SKM-1 treated with dmso at 0.1 percent for 144 hours (cell line): Measurements from ENCODE around the gene ZFPM1.

ENCODE experiments used
- DNase-seq: peaks from one replicate; lab custom pipeline; 2025; ENCODE audit not compliant: unreplicated experiment; lab: John Stamatoyannopoulos, UW

The ZFPM1 gene

DNA sequence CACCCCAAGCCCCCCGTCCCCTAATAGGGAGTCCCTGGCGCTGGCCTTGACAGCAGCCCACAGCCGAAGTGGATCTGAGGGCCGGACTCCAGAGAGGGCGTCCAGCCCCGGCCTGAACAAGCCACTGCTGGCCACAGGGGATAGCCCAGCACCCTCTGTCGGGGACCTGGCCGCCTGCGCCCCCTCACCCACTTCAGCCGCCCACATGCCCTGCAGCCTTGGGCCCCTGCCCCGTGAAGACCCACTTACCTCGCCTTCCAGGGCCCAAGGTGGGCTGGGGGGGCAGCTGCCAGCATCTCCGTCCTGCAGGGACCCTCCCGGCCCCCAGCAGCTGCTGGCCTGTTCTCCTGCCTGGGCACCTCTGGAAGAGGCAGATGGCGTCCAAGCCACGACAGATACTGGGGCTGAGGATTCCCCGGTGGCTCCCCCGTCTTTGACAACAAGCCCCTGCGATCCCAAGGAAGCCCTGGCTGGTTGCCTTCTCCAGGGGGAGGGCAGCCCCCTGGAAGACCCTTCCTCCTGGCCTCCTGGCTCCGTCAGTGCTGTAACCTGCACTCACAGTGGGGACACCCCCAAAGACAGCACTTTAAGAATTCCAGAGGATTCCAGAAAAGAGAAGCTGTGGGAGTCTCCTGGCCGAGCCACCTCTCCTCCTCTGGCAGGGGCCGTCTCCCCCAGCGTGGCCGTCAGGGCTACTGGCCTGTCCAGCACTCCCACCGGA lies 19.3 kb upstream of the ZFPM1 start:
- DNase-seq: no peak

DNA sequence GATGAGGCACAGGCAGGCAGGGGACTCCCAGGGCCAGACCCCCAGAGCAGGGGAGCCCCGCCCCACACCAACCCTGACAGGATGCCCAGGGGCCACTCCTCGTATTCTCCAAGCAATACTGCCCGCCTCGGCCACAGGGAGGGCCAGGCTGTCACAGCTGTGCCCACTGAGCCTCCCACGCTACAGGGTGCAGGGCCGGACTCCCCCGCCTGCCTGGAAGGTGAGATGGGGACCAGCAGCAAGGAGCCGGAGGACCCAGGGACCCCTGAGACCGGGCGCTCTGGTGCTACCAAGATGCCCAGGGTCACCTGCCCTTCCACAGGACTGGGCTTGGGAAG lies 18.8 kb upstream of the ZFPM1 start:
- no peak for DNase-seq

DNA sequence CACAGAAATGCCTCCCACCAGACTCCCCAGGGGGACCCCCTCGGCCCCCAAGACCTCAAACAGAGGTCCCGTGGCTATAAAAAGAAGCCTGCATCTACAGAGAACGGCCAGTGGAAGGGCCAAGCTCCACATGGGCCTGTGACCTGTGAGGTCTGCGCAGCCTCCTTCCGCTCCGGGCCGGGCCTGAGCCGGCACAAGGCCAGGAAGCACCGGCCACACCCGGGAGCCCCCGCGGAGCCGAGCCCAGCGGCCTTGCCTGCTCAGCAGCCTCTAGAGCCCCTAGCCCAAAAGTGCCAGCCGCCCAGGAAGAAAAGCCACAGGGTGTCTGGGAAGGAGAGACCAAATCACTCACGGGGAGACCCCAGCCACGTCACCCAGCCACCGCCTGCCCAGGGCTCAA lies 18.3 kb upstream of the ZFPM1 start:
- DNase-seq: no peak

DNA sequence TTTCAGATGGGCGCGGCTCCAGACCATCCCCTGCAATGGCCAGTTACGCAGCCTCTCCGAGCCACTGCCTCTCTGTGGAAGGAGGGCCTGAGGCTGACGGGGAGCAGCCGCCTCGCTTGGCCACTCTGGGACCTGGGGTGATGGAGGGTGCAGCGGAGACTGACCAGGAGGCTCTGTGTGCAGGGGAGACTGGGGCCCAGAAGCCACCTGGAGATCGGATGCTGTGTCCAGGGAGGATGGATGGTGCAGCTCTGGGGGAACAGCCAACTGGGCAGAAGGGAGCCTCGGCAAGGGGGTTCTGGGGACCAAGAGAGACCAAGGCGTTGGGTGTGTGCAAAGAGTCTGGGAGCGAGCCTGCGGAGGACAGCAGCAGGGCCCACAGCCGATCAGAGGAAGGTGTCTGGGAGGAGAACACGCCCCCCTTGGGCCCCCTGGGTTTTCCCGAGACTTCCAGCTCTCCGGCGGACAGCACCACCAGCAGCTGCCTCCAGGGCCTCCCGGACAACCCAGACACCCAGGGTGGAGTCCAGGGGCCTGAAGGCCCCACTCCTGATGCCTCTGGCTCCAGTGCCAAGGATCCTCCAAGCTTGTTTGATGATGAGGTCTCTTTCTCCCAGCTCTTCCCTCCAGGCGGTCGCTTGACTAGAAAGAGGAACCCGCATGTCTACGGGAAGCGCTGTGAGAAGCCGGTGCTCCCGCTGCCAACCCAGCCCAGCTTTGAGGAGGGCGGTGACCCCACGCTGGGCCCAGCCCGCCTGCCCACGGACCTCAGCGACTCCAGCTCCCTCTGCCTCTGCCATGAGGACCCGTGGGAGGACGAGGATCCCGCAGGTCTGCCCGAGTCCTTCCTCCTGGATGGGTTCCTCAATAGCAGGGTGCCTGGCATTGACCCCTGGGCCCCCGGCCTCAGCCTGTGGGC lies 17.4 kb upstream of the ZFPM1 start:
- no peak for DNase-seq

DNA sequence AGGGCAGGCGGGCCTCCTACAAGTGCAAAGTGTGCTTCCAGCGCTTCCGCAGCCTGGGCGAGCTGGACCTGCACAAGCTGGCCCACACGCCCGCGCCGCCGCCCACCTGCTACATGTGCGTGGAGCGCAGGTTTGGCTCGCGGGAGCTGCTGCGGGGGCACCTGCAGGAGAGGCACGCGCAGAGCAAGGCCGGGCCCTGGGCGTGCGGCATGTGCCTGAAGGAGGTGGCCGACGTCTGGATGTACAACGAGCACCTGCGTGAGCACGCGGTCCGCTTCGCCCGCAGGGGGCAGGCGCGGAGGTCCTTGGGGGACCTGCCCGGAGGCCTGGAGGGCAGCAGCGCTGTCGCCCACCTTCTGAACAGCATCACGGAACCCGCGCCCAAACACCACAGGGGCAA lies 16.3 kb upstream of the ZFPM1 start:
- no peak for DNase-seq

DNA sequence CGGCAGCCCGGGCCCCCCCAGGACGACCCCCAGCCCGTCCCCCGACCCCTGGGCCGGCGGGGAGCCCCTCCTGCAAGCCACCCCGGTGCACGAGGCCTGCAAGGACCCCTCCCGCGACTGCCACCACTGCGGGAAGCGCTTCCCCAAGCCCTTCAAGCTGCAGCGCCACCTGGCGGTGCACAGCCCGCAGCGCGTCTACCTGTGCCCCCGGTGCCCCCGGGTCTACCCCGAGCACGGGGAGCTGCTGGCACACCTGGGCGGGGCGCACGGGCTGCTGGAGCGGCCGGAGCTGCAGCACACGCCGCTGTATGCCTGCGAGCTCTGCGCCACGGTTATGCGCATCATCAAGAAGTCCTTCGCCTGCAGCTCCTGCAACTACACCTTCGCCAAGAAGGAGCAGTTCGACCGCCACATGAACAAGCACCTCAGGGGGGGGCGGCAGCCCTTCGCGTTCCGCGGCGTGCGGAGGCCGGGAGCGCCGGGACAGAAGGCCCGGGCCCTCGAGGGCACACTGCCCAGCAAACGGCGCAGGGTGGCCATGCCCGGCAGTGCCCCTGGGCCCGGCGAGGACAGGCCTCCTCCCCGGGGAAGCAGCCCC lies 15.6 kb upstream of the ZFPM1 start:
- DNase-seq: no peak

DNA sequence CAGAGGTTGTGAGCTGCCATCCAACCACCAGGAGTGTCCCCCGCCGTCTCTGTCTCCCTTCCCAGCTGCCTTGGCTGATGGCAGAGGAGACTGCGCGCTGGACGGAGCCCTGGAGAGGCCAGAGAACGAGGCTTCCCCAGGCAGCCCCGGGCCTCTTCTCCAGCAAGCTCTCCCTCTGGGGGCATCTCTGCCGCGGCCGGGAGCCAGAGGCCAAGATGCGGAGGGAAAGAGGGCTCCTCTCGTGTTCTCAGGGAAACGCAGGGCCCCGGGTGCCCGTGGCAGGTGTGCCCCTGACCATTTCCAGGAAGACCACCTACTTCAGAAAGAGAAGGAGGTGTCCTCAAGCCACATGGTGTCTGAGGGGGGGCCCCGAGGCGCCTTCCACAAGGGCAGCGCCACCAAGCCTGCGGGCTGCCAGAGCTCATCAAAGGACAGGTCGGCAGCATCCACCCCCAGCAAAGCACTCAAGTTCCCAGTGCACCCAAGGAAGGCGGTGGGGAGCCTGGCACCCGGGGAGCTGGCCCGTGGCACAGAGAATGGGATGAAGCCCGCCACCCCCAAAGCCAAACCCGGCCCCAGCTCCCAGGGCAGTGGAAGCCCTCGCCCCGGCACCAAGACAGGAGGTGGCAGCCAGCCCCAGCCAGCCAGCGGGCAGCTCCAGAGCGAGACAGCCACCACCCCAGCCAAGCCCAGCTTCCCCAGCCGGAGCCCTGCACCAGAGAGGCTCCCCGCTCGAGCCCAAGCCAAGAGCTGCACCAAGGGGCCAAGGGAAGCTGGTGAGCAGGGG lies 14.8 kb upstream of the ZFPM1 start:
- DNase-seq: no peak

DNA sequence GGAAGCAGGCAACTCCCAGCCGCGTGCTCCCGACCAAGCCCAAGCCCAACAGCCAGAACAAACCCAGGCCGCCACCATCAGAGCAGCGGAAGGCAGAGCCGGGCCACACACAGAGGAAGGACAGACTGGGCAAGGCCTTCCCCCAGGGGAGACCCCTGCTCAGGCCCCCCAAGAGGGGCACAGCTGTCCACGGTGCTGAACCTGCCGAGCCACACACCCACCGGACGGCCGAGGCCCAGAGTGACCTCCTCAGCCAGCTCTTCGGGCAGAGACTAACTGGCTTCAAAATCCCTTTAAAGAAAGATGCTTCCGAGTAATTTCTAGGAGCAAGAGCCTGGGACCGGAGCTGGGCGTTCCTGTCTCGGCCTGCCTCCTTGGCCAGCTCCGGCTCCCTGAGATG lies 14.1 kb upstream of the ZFPM1 start:
- DNase-seq: no peak

DNA sequence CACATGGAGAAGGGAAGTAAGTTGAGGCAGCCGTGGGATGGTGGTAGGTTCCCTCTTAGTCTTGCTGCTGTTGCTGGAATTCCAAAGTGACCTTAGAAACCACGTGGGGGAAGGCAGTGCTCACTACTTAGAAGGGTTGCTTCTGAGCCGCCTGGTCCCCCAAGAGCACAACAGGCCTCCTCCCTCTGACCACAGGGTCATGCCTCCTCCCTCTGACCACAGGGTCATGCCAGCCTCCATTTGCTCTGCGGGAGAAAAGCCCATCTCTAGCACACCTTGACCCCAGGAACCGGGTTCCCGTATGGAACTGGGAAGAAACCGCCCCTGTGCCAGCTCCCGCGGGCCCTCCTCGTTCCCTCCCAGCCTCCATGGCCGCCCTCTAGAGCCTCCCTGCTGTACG lies 13.4 kb upstream of the ZFPM1 start:
- DNase-seq: no peak

DNA sequence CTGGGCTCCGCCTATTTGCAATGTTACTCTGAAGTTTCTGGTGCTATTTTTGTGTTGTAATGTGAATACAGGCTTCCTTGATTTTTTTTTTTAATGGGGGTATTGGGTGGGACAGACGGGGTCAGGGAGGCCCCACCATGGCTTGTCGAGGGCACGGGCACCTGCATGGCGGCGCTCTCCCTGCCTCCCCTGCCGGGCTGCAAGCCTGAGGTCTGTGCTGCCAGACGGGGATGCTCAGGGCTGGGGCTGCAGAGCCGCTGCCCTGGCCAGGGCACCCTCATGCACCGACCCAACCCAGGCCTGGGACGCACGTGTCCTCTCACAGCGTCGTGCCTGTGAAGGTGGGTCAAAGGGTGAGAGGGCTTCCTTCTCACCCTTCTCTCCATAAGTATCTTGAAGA lies 13.0 kb upstream of the ZFPM1 start:
- no peak for DNase-seq

DNA sequence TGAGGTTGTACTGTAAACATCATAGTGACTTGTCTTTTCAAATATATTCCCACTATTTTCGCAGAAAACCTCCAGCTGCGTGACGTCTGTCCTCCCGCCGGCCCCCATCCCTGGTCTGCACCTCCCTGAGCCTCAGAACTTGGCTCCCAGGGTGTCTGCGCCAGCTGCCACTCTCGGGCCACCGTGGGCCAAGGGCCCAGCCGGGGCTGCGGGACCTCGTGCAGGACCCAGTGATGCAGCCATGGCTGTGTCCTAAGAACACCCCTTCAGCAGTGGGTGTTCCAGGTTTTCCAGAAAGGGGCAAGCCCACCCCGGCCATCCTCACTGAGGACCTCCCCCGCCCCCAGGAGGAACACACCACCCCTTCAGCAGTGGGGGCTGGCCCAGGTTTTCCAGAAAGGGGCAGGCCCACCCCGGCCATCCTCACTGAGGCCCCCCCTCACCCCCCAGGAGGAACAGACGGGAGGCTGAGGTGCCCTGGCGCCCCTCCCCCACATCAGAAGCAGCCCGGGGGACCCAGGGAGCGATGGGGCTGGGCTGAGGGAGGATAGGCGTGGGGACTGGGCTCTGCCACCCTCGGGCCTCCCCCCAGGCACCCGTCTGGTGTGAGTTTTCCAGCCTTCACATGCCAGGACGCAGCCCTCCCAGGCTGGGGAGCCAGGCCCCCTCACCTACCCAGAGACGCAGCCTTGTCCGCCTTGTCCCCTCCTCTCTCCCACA lies 12.2 kb upstream of the ZFPM1 start:
- DNase-seq: no peak

DNA sequence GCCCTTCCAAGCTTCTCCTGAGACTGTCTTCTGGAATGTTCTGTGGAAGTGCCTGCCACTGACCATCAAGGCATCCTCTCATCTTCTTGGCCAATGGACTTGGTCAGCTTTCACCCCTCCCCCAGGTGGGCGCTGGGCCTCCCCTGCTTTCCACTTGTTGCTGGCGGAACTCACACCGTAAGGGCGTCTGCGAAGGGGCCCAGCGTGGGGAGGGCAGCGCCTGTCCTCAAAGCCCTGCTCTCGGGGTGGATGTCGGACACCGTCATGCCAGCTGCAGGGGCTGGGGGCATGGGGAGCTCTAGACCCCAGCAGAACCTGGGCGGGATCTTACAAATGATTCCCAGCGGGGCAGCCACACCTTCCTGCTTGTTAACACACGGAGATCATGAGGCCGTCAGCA lies 11.6 kb upstream of the ZFPM1 start:
- DNase-seq: no peak

DNA sequence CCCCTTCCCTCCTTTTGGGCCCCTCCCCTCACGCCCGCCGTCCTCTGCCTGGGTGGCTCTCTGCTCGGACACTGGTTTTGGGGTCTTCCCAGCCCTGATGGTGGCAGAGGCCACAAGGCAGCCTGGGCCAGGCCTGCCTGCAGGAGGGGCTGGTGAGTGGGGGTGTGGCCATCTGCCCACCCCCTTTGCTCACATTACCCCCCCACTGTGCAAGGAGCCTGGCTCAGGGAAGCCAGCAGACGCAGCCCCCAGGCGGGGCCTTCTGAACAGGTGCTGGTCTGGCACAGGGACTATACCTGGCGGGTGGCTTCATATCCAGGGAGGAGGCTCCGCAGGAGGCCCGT lies 10.7 kb upstream of the ZFPM1 start:
- DNase-seq: no peak

DNA sequence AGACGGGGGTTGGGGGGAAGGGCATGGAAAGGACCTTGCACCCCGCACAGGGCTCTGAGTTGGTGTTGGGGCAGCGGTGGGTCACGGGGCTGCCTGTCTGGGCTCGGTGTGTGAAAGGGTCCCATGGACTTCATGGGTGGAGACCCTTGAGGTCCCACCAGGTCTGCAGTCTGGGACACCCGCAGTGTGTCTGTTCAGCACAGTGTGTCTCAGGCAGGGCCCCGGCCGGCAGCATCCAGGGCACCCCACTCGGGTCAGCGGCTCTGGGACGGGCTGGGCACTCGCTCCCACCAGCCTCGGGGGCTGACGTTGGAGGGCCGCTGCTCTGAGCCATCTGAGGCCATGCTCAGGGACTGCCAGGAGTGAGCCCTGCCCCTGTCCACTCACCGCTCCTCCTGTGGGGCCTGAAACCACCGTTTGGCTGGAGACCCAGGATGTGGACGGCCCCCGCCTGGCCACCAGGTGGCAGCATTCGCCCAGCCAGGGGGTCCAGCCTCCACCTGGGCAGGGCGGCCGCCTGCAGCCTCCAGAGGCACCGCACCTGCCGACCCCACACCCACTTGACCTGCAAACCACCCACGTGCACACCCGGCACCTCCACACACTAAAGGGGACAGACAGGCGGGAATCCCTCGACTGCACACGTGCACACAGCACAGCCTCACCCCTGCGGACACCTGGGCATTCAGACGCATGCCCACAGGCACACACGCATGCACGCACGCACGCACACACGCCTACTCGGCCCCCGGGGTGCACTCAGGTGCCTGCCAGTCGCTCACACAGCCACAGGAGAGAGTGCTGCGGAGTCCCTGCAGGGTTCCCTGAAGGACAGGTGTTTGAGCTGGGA lies 10.1 kb upstream of the ZFPM1 start:
- peak; percentile 47 for DNase-seq

DNA sequence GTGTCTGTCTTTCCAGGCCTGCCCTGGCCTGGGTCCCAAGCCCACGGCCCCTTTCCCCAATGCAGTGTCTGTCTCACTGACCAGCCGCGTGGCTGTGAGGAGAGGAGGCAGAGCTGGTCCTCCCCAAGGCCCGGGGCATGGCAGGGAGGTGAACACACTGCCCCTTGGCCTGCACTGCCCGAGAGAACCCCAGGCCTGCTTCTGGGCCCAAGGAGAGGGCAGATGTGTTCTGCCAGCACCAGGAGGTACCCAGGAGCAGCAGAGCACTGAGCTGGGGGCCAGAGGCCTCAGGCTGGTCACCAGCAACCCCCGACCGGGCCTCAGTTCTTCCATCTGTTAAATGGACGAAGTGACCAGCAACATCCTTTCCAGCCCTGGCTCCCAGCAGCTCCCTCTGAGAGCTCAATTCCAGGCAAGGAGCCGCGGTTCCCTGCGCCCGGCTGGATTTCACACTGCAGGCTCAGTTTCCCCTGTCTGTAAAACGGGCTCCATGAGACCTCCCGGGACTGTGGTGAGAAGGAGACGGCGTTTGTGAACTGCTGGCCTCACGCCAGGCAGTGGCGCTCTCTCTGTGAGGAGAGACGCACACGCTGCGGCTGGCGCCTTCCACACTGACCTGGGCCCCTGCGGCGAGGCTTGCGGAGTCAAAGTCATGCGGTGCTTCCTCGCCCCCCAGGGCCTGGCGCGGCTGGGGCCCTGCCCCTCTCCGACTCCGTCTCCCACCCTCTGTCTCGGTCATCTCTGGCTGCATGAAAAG lies 8.1 kb upstream of the ZFPM1 start:
- no peak for DNase-seq

DNA sequence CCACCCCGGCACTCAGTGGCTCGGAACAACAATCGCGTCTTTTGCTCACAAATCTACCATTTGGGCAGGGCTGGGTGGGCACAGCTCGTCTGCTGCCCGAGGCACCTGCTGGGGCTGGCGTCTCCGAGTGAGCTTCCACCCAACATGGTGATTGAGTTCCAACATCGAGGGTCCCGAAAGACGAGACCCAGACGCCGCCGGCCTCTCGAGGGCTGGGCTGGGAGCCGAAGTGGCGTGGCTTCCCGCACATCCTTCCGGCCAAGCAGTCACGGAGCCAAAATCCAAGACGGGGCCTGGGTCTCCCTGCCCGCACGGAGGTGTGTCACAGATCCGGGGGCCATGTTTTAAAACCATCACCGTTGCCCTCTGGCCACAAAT lies 7.5 kb upstream of the ZFPM1 start:
- DNase-seq: no peak

DNA sequence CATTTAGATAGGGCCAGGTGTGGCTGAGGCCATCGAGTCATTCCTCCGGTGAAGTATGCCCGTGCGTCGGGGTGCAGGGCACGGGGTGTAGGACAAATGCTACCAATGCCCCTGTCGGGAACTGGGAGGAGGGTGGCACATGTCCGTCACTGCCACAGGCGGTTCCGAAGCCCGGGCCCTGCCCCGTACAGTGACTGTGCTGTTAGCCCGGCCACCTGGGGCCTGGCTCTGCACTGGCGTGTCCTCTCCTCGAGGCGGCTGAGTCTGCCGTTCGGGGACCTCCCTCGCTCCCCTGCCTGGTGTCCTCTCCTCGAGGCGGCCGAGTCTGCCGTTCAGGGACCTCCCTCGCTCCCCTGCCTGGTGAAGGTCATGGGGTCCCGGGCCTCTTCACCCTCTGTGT lies 7.0 kb upstream of the ZFPM1 start:
- DNase-seq: no peak

DNA sequence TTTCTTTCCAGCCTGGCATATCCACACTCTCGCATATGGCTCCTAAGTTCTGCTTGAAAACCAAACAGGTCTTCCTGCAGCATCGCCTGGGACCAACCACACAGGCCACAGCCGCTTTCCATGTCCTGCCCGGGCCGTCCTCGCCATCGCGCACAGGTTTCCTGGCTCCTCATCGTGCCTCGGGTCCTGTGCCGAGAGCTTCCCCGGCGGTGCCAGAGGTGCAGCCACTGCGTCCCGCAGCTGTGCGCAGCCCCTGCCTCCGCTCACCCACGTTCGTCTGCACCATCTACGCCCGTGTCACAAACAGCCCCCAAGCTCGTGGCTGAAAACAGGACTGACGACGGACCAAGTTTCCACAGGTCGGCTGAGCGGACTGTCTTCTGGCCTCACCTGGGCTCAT lies 6.3 kb upstream of the ZFPM1 start:
- DNase-seq: no peak

DNA sequence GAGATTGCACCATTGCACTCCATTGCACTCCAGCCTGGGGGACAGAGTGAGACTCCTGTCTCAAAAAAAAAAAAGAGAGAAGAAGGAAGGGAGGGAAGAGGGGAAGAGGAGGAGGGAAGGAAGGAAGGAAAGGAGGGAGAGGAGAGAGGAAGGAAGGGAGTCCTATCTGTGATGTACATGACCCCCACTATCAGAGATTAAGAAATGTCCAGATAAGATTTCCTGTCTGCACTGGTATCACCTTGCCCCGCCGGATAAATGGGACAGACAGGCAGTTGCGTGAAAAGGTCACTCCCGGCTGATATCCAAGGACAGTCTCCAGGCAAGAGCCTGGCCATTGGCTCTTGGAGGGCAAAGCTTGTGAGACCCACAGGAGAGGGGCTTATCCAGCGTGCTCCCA lies 5.2 kb upstream of the ZFPM1 start:
- DNase-seq: no peak
